GM12874 (cell line): ENCODE results near the gene HOXA5.

ENCODE experiments used
- CTCF ChIP-seq: IDR thresholded peaks from 2 replicates; pipeline ENCODE4 v1.5.1; 2011; ENCODE audit warnings: low read depth, mild to moderate bottlenecking, control low read depth, low read length, moderate library complexity; ENCODE audit not compliant: insufficient read depth

HOXA5 gene

GRCh38 chr7:27107391-27108381 lies 35.8 kb downstream of the HOXA5 start:
- no peak for TF ChIP-seq CTCF

GRCh38 chr7:27106901-27107240 lies 36.6 kb downstream of the HOXA5 start:
- TF ChIP-seq CTCF: no peak

GRCh38 chr7:27106181-27106900 lies 37.1 kb downstream of the HOXA5 start:
- TF ChIP-seq CTCF: no peak

- no peak for TF ChIP-seq CTCF
These were observed 38.0 kb downstream of the HOXA5 start for GRCh38 chr7:27105301-27106031.

GRCh38 chr7:27104341-27105058 lies 39.0 kb downstream of the HOXA5 start:
- TF ChIP-seq CTCF: no peak

- no peak for TF ChIP-seq CTCF
These were observed 39.8 kb downstream of the HOXA5 start for GRCh38 chr7:27103489-27104226.
